Measurements from ENCODE around the gene NDUFB4. TPM values are rescaled to one million over a fixed set of nuclear protein-coding genes. Genes with fewer than 3 reads are reported as not detected.
A peak's percentile ranks its signal among the peaks of the same experiment; 100 is the strongest.

The NDUFB4 gene
- total and polyA plus RNA-seq, 9 of the 15 experiments (the other 6 are each of a cell fraction or from before 2014, with no cell fraction given): 124 to 670 (median 227) TPM

- Histone ChIP-seq H3K36me3 (ENCODE audit: control insufficient read depth, insufficient read depth, low read length) (no peaks in the 10 kb centered on the region), H4K20me1 (replicated peaks; ENCODE audit: control insufficient read depth, insufficient read depth, low read length) (no peaks in the 10 kb centered on the region), H3K4me3 (no peak overlapping the region), H2AFZ (ENCODE audit: low read depth, low read length) (0 out of 2 replicates have a peak overlapping the region, but pooled peaks have one; percentile 9), H3K9ac (ENCODE audit: insufficient read depth in 1 of 2, low read depth in 2 of 2, low read length in 2 of 2) (no peak overlapping the region), H3K27ac (ENCODE audit: extremely low read depth, low read depth, low read length) (no peak overlapping the region), H3K4me1 (replicated peaks in 1 of 2; ENCODE audit: control insufficient read depth in 2 of 2, insufficient read depth in 2 of 2, low read length in 2 of 2) (peaks cover 0 to 7% of the 10 kb centered on the region in 2 experiments; a peak in 3 of 5 replicates), H3K9me3 (replicated peaks; ENCODE audit: control insufficient read depth, insufficient read depth, low read depth, low read length) (no peaks in the 10 kb centered on the region), H3K4me2 (ENCODE audit: insufficient read depth, low read length) (no peak overlapping the region), H3K9me1 (ENCODE audit: control insufficient read depth, insufficient read depth, low read length) (no peaks in the 10 kb centered on the region), H3K79me2 (ENCODE audit: control insufficient read depth, insufficient read depth, low read length) (no peaks in the 10 kb centered on the region), H3K27me3 (ENCODE audit: control insufficient read depth in 2 of 2, insufficient read depth in 2 of 2, low read length in 2 of 2) (no peaks in the 10 kb centered on the region; a peak in 1 of 5 replicates)
- ChIA-PET CTCF (ENCODE audit: low intra/inter-chr PET ratio) (interaction anchor here (1.3 to 2.6 kb wide), 2 partner anchors 62 to 233 kb away, joined by 4 to 22 read pairs; no protein-coding TSS in a partner anchor), POLR2A (no interaction called here)
- in situ Hi-C loops (cut with MboI) (no loop called here), intact Hi-C loops (cut with micrococcal nuclease) (loop anchor here (1.0 kb wide), 2 partner anchors 62 to 234 kb away; no protein-coding TSS in a partner anchor)
- no TSS peak for BruUV-seq (replicated peaks)
- ATAC-seq (peak; percentile 82), FAIRE-seq (peak; percentile 75), DNase-seq (ENCODE audit: extremely low read depth in 1 of 4, low spot score in 3 of 4) (peak; percentile 29 to 72 (median 32))
- WGBS (ENCODE audit: insufficient coverage, low coverage, missing lambda C conversion rate): 3% methylated on average over 10 of the region's 10 CpGs
- TF ChIP-seq, protein P1, sequence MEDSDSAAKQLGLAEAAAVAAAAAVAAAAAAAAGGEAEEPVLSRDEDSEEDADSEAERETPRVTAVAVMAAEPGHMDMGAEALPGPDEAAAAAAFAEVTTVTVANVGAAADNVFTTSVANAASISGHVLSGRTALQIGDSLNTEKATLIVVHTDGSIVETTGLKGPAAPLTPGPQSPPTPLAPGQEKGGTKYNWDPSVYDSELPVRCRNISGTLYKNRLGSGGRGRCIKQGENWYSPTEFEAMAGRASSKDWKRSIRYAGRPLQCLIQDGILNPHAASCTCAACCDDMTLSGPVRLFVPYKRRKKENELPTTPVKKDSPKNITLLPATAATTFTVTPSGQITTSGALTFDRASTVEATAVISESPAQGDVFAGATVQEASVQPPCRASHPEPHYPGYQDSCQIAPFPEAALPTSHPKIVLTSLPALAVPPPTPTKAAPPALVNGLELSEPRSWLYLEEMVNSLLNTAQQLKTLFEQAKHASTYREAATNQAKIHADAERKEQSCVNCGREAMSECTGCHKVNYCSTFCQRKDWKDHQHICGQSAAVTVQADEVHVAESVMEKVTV (CRISPR knock-in tag; IDR thresholded peaks at IDR 0.05): peak; percentile 56
- TF ChIP-seq, protein P2, sequence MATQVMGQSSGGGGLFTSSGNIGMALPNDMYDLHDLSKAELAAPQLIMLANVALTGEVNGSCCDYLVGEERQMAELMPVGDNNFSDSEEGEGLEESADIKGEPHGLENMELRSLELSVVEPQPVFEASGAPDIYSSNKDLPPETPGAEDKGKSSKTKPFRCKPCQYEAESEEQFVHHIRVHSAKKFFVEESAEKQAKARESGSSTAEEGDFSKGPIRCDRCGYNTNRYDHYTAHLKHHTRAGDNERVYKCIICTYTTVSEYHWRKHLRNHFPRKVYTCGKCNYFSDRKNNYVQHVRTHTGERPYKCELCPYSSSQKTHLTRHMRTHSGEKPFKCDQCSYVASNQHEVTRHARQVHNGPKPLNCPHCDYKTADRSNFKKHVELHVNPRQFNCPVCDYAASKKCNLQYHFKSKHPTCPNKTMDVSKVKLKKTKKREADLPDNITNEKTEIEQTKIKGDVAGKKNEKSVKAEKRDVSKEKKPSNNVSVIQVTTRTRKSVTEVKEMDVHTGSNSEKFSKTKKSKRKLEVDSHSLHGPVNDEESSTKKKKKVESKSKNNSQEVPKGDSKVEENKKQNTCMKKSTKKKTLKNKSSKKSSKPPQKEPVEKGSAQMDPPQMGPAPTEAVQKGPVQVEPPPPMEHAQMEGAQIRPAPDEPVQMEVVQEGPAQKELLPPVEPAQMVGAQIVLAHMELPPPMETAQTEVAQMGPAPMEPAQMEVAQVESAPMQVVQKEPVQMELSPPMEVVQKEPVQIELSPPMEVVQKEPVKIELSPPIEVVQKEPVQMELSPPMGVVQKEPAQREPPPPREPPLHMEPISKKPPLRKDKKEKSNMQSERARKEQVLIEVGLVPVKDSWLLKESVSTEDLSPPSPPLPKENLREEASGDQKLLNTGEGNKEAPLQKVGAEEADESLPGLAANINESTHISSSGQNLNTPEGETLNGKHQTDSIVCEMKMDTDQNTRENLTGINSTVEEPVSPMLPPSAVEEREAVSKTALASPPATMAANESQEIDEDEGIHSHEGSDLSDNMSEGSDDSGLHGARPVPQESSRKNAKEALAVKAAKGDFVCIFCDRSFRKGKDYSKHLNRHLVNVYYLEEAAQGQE (IDR thresholded peaks at IDR 0.05; ENCODE audit: borderline replicate concordance): peak; percentile 72; the same call in 1 of the 2 replicates
- TF ChIP-seq, protein P2 (CRISPR knock-in tag; IDR thresholded peaks at IDR 0.05; ENCODE audit: low read depth): no peak
- TF ChIP-seq, protein P3, sequence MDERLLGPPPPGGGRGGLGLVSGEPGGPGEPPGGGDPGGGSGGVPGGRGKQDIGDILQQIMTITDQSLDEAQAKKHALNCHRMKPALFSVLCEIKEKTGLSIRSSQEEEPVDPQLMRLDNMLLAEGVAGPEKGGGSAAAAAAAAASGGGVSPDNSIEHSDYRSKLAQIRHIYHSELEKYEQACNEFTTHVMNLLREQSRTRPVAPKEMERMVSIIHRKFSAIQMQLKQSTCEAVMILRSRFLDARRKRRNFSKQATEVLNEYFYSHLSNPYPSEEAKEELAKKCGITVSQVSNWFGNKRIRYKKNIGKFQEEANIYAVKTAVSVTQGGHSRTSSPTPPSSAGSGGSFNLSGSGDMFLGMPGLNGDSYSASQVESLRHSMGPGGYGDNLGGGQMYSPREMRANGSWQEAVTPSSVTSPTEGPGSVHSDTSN (CRISPR knock-in tag; IDR thresholded peaks at IDR 0.05; ENCODE audit: low read depth): no peak
- TF ChIP-seq, protein P3 (tag; conservative IDR thresholded peaks at IDR 0.05; ENCODE audit: low read depth): peak; percentile 49
- TF ChIP-seq, protein P4, sequence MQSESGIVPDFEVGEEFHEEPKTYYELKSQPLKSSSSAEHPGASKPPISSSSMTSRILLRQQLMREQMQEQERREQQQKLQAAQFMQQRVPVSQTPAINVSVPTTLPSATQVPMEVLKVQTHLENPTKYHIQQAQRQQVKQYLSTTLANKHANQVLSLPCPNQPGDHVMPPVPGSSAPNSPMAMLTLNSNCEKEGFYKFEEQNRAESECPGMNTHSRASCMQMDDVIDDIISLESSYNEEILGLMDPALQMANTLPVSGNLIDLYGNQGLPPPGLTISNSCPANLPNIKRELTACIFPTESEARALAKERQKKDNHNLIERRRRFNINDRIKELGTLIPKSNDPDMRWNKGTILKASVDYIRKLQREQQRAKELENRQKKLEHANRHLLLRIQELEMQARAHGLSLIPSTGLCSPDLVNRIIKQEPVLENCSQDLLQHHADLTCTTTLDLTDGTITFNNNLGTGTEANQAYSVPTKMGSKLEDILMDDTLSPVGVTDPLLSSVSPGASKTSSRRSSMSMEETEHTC (IDR thresholded peaks at IDR 0.05): no peak
Observed at GRCh38 chr3:120561251-120562045, 34.7 kb upstream of the NDUFB4 start.

All from K562 (cell line).